ENCODE measurements around the gene HENMT1.
"Not testable (repeated sequence)": the region's sequence is repeated elsewhere in the genome, so short reads cannot be mapped to it uniquely, and the experiment has no call there.

The HENMT1 gene

GRCh38 chr1:108661030-108661609, at the start of gene HENMT1:
HENMT1 (minus strand) TSS chr1:108661093; CDS start chr1:108659884, 1,209 bp downstream.
- DNase-seq, result peak in 50 of 56 donors; percentile 12 to 81 (median 54)

- DNase-seq, result no peak
These were observed 48.1 kb upstream of the HENMT1 start for GRCh38 chr1:108708691-108709660.

- no peak for DNase-seq
These were observed 45.8 kb upstream of the HENMT1 start for GRCh38 chr1:108706643-108707042.

GRCh38 chr1:108704496-108704895, 43.6 kb upstream of the HENMT1 start:
- DNase-seq, result no peak

- DNase-seq, result no peak
These were observed 43.0 kb upstream of the HENMT1 start for GRCh38 chr1:108703939-108704338.

- not testable (repeated sequence) for DNase-seq
These were observed 41.2 kb upstream of the HENMT1 start for GRCh38 chr1:108702109-108702508.

GRCh38 chr1:108701176-108701849, 40.4 kb upstream of the HENMT1 start:
- DNase-seq, result no peak

- no peak for DNase-seq
These were observed 38.8 kb upstream of the HENMT1 start for GRCh38 chr1:108699375-108700332.

GRCh38 chr1:108695535-108695934, 34.6 kb upstream of the HENMT1 start:
- DNase-seq, result no peak

GRCh38 chr1:108692724-108693655, 32.1 kb upstream of the HENMT1 start:
- peak in 29 of 56 donors; percentile 8 to 87 (median 59) for DNase-seq

- DNase-seq, result peak; percentile 46 to 98 (median 93)
These were observed 31.2 kb upstream of the HENMT1 start, which contains the start of gene PRPF38B for GRCh38 chr1:108691942-108692723. PRPF38B (plus strand) TSS chr1:108692310; CDS start chr1:108692592, 282 bp downstream.

GRCh38 chr1:108691128-108691941, 30.4 kb upstream of the HENMT1 start:
- DNase-seq, result no peak

- DNase-seq, result no peak
These were observed 25.9 kb upstream of the HENMT1 start for GRCh38 chr1:108686614-108687313.

- DNase-seq, result no peak
These were observed 24.6 kb upstream of the HENMT1 start for GRCh38 chr1:108685529-108685928.

- not testable (repeated sequence) for DNase-seq
These were observed 20.8 kb upstream of the HENMT1 start for GRCh38 chr1:108681701-108682100.

- DNase-seq, result no peak
These were observed 18.8 kb upstream of the HENMT1 start for GRCh38 chr1:108679586-108680213.

- DNase-seq, result no peak
These were observed 17.8 kb upstream of the HENMT1 start for GRCh38 chr1:108678706-108679105.

Data from nucleus accumbens (tissue), 56 donors.